ENCODE measurements around the gene GAGE12C. TPM values are rescaled to one million over a fixed set of nuclear protein-coding genes. Genes with fewer than 3 reads are reported as not detected.

GAGE12C gene
- polyA plus RNA-seq, 3 donors = not detected

Small RNA genes lying within 50 kb of the gene (small RNA-seq; reads per million reads assigned to genes)
- gene GAGE12B (ENCODE audit: insufficient read length, low read depth) = not detected

Other genes with a start within 250 kb of the GAGE12C start
- not detected for gene GAGE10, start 228.5 kb upstream of the GAGE12C start, polyA plus RNA-seq
- gene GAGE12J, start 210.1 kb upstream of the GAGE12C start, polyA plus RNA-seq = not detected
- gene GAGE13, start 200.6 kb upstream of the GAGE12C start, polyA plus RNA-seq = not detected
- not detected for gene GAGE12D, start 9.6 kb downstream of the GAGE12C start, polyA plus RNA-seq
- gene GAGE12E, start 19.1 kb downstream of the GAGE12C start, polyA plus RNA-seq = not detected
- gene GAGE12F, start 28.7 kb downstream of the GAGE12C start, polyA plus RNA-seq = not detected
- not detected for gene GAGE12G, start 38.2 kb downstream of the GAGE12C start, polyA plus RNA-seq
- not detected for gene GAGE12H, start 47.8 kb downstream of the GAGE12C start, polyA plus RNA-seq
- not detected for gene GAGE2A, start 57.3 kb downstream of the GAGE12C start, polyA plus RNA-seq
- gene GAGE1, start 66.8 kb downstream of the GAGE12C start, polyA plus RNA-seq = not detected
- gene PAGE1, start 163.8 kb downstream of the GAGE12C start, polyA plus RNA-seq = not detected